ENCODE results near the gene ABI3BP.

- TF ChIP-seq, protein P1, sequence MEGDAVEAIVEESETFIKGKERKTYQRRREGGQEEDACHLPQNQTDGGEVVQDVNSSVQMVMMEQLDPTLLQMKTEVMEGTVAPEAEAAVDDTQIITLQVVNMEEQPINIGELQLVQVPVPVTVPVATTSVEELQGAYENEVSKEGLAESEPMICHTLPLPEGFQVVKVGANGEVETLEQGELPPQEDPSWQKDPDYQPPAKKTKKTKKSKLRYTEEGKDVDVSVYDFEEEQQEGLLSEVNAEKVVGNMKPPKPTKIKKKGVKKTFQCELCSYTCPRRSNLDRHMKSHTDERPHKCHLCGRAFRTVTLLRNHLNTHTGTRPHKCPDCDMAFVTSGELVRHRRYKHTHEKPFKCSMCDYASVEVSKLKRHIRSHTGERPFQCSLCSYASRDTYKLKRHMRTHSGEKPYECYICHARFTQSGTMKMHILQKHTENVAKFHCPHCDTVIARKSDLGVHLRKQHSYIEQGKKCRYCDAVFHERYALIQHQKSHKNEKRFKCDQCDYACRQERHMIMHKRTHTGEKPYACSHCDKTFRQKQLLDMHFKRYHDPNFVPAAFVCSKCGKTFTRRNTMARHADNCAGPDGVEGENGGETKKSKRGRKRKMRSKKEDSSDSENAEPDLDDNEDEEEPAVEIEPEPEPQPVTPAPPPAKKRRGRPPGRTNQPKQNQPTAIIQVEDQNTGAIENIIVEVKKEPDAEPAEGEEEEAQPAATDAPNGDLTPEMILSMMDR (IDR thresholded peaks at IDR 0.05; ENCODE audit: low read length): no peak
- TF ChIP-seq EZH2phosphoT487 (IDR thresholded peaks at IDR 0.05; ENCODE audit: low read length) (no peak), EZH2 (optimal IDR thresholded peaks at IDR 0.05; ENCODE audit: low read depth, low read length) (no peak)
Observed at GRCh38 chr3:100880072-100880471, 113.1 kb downstream of the ABI3BP start.

All from MM.1S (cell line).